SK-N-SH (cell line): Measurements from ENCODE around the gene ASAP3. TPM values are rescaled to one million over a fixed set of nuclear protein-coding genes. Genes with fewer than 3 reads are reported as not detected.

Experiments
- CTCF ChIA-PET: fragments of 300-600, 350-600 bp; formaldehyde crosslinking; extraction: SDS; loops from one replicate; lab custom pipeline; 2021; lab: Yijun Ruan, JAX
- POLR2A ChIA-PET: fragments of 350-600 bp; sonication (Branson Sonifier 250); formaldehyde crosslinking; extraction: SDS; loops from one replicate; lab custom pipeline; 2020; ENCODE audit warnings: antibody characterized with exemption, inconsistent platforms; lab: Yijun Ruan, JAX
- DNase-seq: peaks from one replicate; pipeline ENCODE4 v3.0.0; 2012
- H2AFZ ChIP-seq: fragments of 200-600 bp; sonication (generic); 2 replicates; pipeline ENCODE4 v1.8.1; 2016; ENCODE audit warnings: antibody characterized with exemption, mild to moderate bottlenecking, low read depth
- H3F3A ChIP-seq: fragments of 200-600 bp; sonication (generic); replicated peaks from 2 replicates; pipeline ENCODE3; 2016; ENCODE audit warnings: antibody characterized with exemption, mild to moderate bottlenecking; ENCODE audit not compliant: insufficient read depth
- H3K27ac ChIP-seq, 2 experiments: fragments of 200-500 bp in 1 of 2; fragments of 200-600 bp in 1 of 2; sonication (Bioruptor generic) in 1 of 2; sonication (generic), shearing (Covaris generic) in 1 of 2; 2 replicates each; pipeline versions ENCODE4 v1.5.1 to v1.6.1; 2014 to 2016; ENCODE audit warnings: low read depth in 2 of 2, inconsistent platforms in 1 of 2, low read length in 1 of 2, mild to moderate bottlenecking in 1 of 2, mixed read lengths in 1 of 2
- H3K27me3 ChIP-seq: fragments of 200-600 bp; sonication (generic), shearing (Covaris generic); 2 replicates; pipeline ENCODE4 v1.6.1; 2016; ENCODE audit warnings: mixed run types; ENCODE audit not compliant: insufficient read depth
- H3K36me3 ChIP-seq, 2 experiments: fragments of 200-500 bp in 1 of 2; fragments of 200-600 bp in 1 of 2; sonication (Bioruptor generic) in 1 of 2; sonication (generic) in 1 of 2; replicated peaks in 1 of 2; 2 replicates each; pipeline versions ENCODE3 to v1.5.1; 2014 to 2016; ENCODE audit warnings: low read length in 1 of 2, mild to moderate bottlenecking in 1 of 2; ENCODE audit not compliant: insufficient read depth in 2 of 2, control insufficient read depth in 1 of 2
- H3K4me1 ChIP-seq, 2 experiments: fragments of 200-500 bp in 1 of 2; fragments of 200-600 bp in 1 of 2; sonication (Bioruptor generic) in 1 of 2; sonication (generic), shearing (Covaris generic) in 1 of 2; 2 replicates each; pipeline versions ENCODE4 v1.5.1 to v1.6.1; 2014 to 2016; ENCODE audit warnings: low read depth in 1 of 2, low read length in 1 of 2, mixed run types in 1 of 2; ENCODE audit not compliant: insufficient read depth in 2 of 2, control insufficient read depth in 1 of 2
- H3K4me2 ChIP-seq: fragments of 200-600 bp; sonication (generic), shearing (Covaris generic); 2 replicates; pipeline ENCODE4 v1.6.1; 2017; ENCODE audit warnings: mixed run types
- H3K4me3 ChIP-seq, 2 experiments: fragments of 200-500 bp in 1 of 2; fragments of 200-600 bp in 1 of 2; sonication (Bioruptor generic) in 1 of 2; sonication (generic), shearing (Covaris generic) in 1 of 2; 2 replicates each; pipeline versions ENCODE4 v1.5.1 to v1.8.1; 2014 to 2016; ENCODE audit warnings: low read depth in 2 of 2, inconsistent platforms in 1 of 2, low read length in 1 of 2, mild to moderate bottlenecking in 1 of 2, mixed read lengths in 1 of 2, moderate library complexity in 1 of 2
- H3K79me2 ChIP-seq: fragments of 200-600 bp; sonication (generic); 2 replicates; pipeline ENCODE4 v1.8.1; 2017; ENCODE audit warnings: mild to moderate bottlenecking; ENCODE audit not compliant: insufficient read depth
- H3K9ac ChIP-seq: fragments of 200-600 bp; sonication (generic); 2 replicates; pipeline ENCODE4 v1.6.1; 2017; ENCODE audit warnings: mixed run types
- H3K9me2 ChIP-seq: fragments of 200-600 bp; sonication (generic); 2 replicates; pipeline ENCODE4 v1.6.1; 2017; ENCODE audit warnings: mixed run types
- H3K9me3 ChIP-seq: fragments of 200-600 bp; sonication (generic); 2 replicates; pipeline ENCODE4 v1.6.1; 2017; ENCODE audit warnings: mixed run types, mild to moderate bottlenecking, moderate library complexity
- H4K20me1 ChIP-seq: fragments of 200-600 bp; sonication (generic); 2 replicates; pipeline ENCODE4 v1.6.1; 2017; ENCODE audit warnings: mild to moderate bottlenecking, mixed run types; ENCODE audit not compliant: insufficient read depth
- CHD2 ChIP-seq: fragments of 150-350 bp; IDR thresholded peaks from 2 replicates; pipeline ENCODE4 v1.6.1; 2018; ENCODE audit warnings: low read length; ENCODE audit not compliant: partially characterized antibody
- EP300 ChIP-seq, 2 experiments: IDR thresholded peaks; 2 replicates each; pipeline versions ENCODE4 v1.4.0 to v1.6.1; 2012; ENCODE audit warnings: borderline replicate concordance in 1 of 2, low read depth in 1 of 2, low read length in 1 of 2
- EZH2phosphoT487 ChIP-seq: fragments of 200-600 bp; sonication (generic); IDR thresholded peaks from 2 replicates; pipeline ENCODE4 v1.6.1; 2017; ENCODE audit warnings: low read depth, mixed run types, mild to moderate bottlenecking, antibody characterized with exemption, moderate library complexity, borderline replicate concordance
- FOSL2 ChIP-seq: IDR thresholded peaks from 2 replicates; pipeline ENCODE4 v1.4.0; 2012; ENCODE audit warnings: low read depth, mild to moderate bottlenecking, moderate library complexity, borderline replicate concordance
- FOXM1 ChIP-seq: IDR thresholded peaks from 2 replicates; pipeline ENCODE4 v1.4.0; 2012; ENCODE audit warnings: low read depth, mild to moderate bottlenecking
- GABPA ChIP-seq: IDR thresholded peaks from 2 replicates; pipeline ENCODE4 v1.4.0; 2012; ENCODE audit warnings: low read depth, mild to moderate bottlenecking
- GATA2 ChIP-seq: sonication (generic); formaldehyde crosslinking; IDR thresholded peaks from 2 replicates; pipeline ENCODE4 v1.5.0; 2020; ENCODE audit warnings: mild to moderate bottlenecking, missing genetic modification reagents
- MEF2A ChIP-seq: IDR thresholded peaks from 2 replicates; pipeline ENCODE4 v1.4.0; 2012; ENCODE audit warnings: low read depth, borderline replicate concordance
- MXI1 ChIP-seq: IDR thresholded peaks from 2 replicates; pipeline ENCODE4 v1.6.1; 2012; ENCODE audit warnings: mild to moderate bottlenecking, low read depth, low read length, improper control_type of control experiment
- NFIC ChIP-seq: IDR thresholded peaks from 2 replicates; pipeline ENCODE4 v1.4.0; 2012; ENCODE audit warnings: borderline replicate concordance
- NRF1 ChIP-seq: IDR thresholded peaks from 2 replicates; pipeline ENCODE4 v1.6.1; 2012; ENCODE audit warnings: low read depth, mild to moderate bottlenecking, low read length
- SIN3A ChIP-seq: IDR thresholded peaks from 2 replicates; pipeline ENCODE4 v1.6.1; 2012; ENCODE audit warnings: low read depth, mild to moderate bottlenecking, low read length, moderate library complexity, borderline replicate concordance
- SMC3 ChIP-seq: IDR thresholded peaks from 2 replicates; pipeline ENCODE4 v1.6.1; 2012; ENCODE audit warnings: low read depth, low read length, improper control_type of control experiment
- TCF12 ChIP-seq: IDR thresholded peaks from 2 replicates; pipeline ENCODE4 v1.4.0; 2012
- TEAD4 ChIP-seq: IDR thresholded peaks from 2 replicates; pipeline ENCODE4 v1.4.0; 2012; ENCODE audit warnings: mild to moderate bottlenecking, borderline replicate concordance; ENCODE audit not compliant: insufficient read depth
- WGBS: methylation state at CpG from one replicate; pipeline ENCODE4 v1.1.6; 2017; ENCODE audit warnings: low lambda C conversion rate; 5-methylcytosine and 5-hydroxymethylcytosine counted together
- polyA plus RNA-seq, 3 experiments: library from polyadenylated mRNA; depleted of rRNA; stranded (reverse); fragments of >200 nt; gene quantifications; 2 replicates each; pipeline ENCODE4 v1.2.3, GENCODE V29; 2012
- TF ChIP-seq, protein P1 (sequence below): IDR thresholded peaks from 2 replicates; pipeline ENCODE4 v1.4.0; 2012; ENCODE audit warnings: low read depth, borderline replicate concordance
- TF ChIP-seq, protein P2 (sequence below): fragments of 150-350 bp; IDR thresholded peaks from 2 replicates; pipeline ENCODE4 v1.6.1; 2016; ENCODE audit warnings: mild to moderate bottlenecking, low read depth, low read length
- TF ChIP-seq, protein P3 (sequence below): IDR thresholded peaks from 2 replicates; pipeline ENCODE4; 2012
- TF ChIP-seq, protein P4 (sequence below): fragments of 150-350 bp; IDR thresholded peaks from 2 replicates; pipeline ENCODE4 v1.6.1; 2017; ENCODE audit warnings: antibody characterized with exemption, low read length, low read depth, borderline replicate concordance
- TF ChIP-seq, protein P5 (sequence below): IDR thresholded peaks from 2 replicates; pipeline ENCODE4 v1.4.0; 2012; ENCODE audit warnings: low read depth

The ASAP3 gene
- polyA plus RNA-seq, 1 of the 3 experiments (the other 2 are of a cell fraction): 19.6 TPM

DNA sequence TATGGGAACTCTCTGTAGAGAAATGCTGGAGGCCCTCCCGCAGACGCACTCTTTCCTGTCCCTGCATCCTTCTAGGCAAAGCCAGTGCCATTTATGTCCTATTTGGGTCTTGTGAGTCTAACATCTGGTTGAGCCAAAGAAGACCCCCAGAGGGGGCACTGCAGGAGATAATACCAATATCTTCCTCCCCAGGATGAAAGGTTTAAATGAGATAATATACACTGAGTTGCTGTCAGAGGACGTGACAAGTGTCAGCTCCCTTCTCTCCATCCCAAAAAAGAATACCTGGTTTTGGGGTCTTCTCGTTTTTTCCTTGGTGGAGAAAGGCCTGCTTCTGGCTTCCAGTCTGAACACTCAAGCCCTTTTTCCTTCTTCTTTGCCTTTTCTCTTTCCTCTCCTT, 67.0 kb downstream of the ASAP3 start:
- Histone ChIP-seq H3K4me3 (no peak overlapping the region), H3K36me3 (no peaks in the 10 kb centered on the region), H3K27me3 (no peaks in the 10 kb centered on the region), H3K4me1 (peaks cover under 1 to 16% of the 10 kb centered on the region in 2 experiments; a peak in 1 of 4 replicates), H3K9me3 (no peaks in the 10 kb centered on the region), H3K27ac (no peak overlapping the region; a peak in 1 of 4 replicates), H3F3A (peaks cover 10% of the 10 kb centered on the region), H3K9ac (no peak overlapping the region), H3K79me2 (no peaks in the 10 kb centered on the region), H3K4me2 (no peak overlapping the region), H2AFZ (no peak overlapping the region), H3K9me2 (no peaks in the 10 kb centered on the region), H4K20me1 (no peaks in the 10 kb centered on the region)
- DNase-seq: no peak
- ChIA-PET POLR2A (interaction anchor here (0.6 to 0.9 kb wide), 2 partner anchors 13 to 14 kb away, joined by 3 read pairs; no protein-coding TSS in a partner anchor), CTCF (interaction anchor here (1.1 to 5.6 kb wide), 2 partner anchors 13 to 80 kb away, joined by 3 to 42 read pairs; no protein-coding TSS in a partner anchor)
- TF ChIP-seq CHD2 (no peak), GATA2 (no peak), NFIC (no peak), TCF12 (no peak), SIN3A (no peak), EP300 (IDR thresholded peaks at IDR 0.05; ENCODE audit: borderline replicate concordance in 1 of 2, low read depth in 1 of 2, low read length in 1 of 2) (no peak), GABPA (no peak), MEF2A (no peak), NRF1 (no peak), FOSL2 (no peak), MXI1 (no peak), TEAD4 (no peak), SMC3 (no peak), FOXM1 (no peak), EZH2phosphoT487 (no peak)
- TF ChIP-seq, protein P1, sequence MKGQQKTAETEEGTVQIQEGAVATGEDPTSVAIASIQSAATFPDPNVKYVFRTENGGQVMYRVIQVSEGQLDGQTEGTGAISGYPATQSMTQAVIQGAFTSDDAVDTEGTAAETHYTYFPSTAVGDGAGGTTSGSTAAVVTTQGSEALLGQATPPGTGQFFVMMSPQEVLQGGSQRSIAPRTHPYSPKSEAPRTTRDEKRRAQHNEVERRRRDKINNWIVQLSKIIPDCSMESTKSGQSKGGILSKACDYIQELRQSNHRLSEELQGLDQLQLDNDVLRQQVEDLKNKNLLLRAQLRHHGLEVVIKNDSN: no peak
- TF ChIP-seq, protein P2, sequence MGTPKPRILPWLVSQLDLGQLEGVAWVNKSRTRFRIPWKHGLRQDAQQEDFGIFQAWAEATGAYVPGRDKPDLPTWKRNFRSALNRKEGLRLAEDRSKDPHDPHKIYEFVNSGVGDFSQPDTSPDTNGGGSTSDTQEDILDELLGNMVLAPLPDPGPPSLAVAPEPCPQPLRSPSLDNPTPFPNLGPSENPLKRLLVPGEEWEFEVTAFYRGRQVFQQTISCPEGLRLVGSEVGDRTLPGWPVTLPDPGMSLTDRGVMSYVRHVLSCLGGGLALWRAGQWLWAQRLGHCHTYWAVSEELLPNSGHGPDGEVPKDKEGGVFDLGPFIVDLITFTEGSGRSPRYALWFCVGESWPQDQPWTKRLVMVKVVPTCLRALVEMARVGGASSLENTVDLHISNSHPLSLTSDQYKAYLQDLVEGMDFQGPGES: no peak
- TF ChIP-seq, protein P3, sequence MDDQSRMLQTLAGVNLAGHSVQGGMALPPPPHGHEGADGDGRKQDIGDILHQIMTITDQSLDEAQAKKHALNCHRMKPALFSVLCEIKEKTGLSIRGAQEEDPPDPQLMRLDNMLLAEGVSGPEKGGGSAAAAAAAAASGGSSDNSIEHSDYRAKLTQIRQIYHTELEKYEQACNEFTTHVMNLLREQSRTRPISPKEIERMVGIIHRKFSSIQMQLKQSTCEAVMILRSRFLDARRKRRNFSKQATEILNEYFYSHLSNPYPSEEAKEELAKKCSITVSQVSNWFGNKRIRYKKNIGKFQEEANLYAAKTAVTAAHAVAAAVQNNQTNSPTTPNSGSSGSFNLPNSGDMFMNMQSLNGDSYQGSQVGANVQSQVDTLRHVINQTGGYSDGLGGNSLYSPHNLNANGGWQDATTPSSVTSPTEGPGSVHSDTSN: no peak
- TF ChIP-seq, protein P4, sequence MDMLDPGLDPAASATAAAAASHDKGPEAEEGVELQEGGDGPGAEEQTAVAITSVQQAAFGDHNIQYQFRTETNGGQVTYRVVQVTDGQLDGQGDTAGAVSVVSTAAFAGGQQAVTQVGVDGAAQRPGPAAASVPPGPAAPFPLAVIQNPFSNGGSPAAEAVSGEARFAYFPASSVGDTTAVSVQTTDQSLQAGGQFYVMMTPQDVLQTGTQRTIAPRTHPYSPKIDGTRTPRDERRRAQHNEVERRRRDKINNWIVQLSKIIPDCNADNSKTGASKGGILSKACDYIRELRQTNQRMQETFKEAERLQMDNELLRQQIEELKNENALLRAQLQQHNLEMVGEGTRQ: no peak
- TF ChIP-seq, protein P5, sequence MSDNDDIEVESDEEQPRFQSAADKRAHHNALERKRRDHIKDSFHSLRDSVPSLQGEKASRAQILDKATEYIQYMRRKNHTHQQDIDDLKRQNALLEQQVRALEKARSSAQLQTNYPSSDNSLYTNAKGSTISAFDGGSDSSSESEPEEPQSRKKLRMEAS: no peak
- WGBS: 84% methylated on average over 4 of the region's 4 CpGs
